K562 (cell line): ENCODE data around the gene SIK3. TPM values are rescaled to one million over a fixed set of nuclear protein-coding genes. Genes with fewer than 3 reads are reported as not detected.

Source experiments
- ATAC-seq: fragments of 200-7000 bp; cut with Tn5 transposase; 3 replicates; pipeline ENCODE4 v1.9.1; 2020; ENCODE audit warnings: moderate library complexity
- BruUV-seq: library from RNA; stranded (reverse); fragments of 400-500 nt; replicated peaks from 2 replicates; lab custom pipeline; 2021; lab: Mats Ljungman, UMichigan
- CTCF ChIA-PET: fragments of 300-600 bp; formaldehyde crosslinking; extraction: SDS; loops from one replicate; lab custom pipeline; 2021; ENCODE audit warnings: low intra/inter-chr PET ratio; lab: Yijun Ruan, JAX
- POLR2A ChIA-PET: fragments of 300-600, 350-650 bp; sonication (Branson Sonifier 250); formaldehyde crosslinking; extraction: SDS; loops from one replicate; lab custom pipeline; 2021; ENCODE audit warnings: antibody characterized with exemption, inconsistent platforms; lab: Yijun Ruan, JAX
- DNase-seq, 4 experiments: peaks; one replicate each; pipeline versions ENCODE4 v3.0.0 to v3.0.0-alpha.2; 2011 to 2018; ENCODE audit warnings: low spot score in 3 of 4, mixed read lengths in 3 of 4; ENCODE audit errors: extremely low read depth in 1 of 4
- FAIRE-seq: peaks from 2 replicates; lab custom pipeline; 2011; peaks lifted over from hg19 to GRCh38; lab: Jason Lieb, UNC
- H2AFZ ChIP-seq: 2 replicates; pipeline ENCODE4 v1.6.0; 2011; ENCODE audit warnings: low read depth, low read length, control low read depth, inconsistent platforms
- H3K27ac ChIP-seq: fragments of 200-600 bp; 3 replicates; pipeline ENCODE4 v1.8.0; 2011; ENCODE audit warnings: low read depth, mild to moderate bottlenecking, control low read depth, inconsistent platforms, low read length, moderate library complexity, mixed read lengths; ENCODE audit errors: extremely low read depth
- H3K27me3 ChIP-seq, 2 experiments: fragments of 300-600 bp in 1 of 2; 2 replicates in 1 of 2; 3 replicates in 1 of 2; pipeline versions ENCODE4 v1.6.0 to v1.8.0; 2011; ENCODE audit warnings: inconsistent platforms in 2 of 2, low read length in 2 of 2, mild to moderate bottlenecking in 1 of 2, mixed read lengths in 1 of 2, moderate library complexity in 1 of 2; ENCODE audit not compliant: control insufficient read depth in 2 of 2, insufficient read depth in 2 of 2
- H3K36me3 ChIP-seq: fragments of 300-600 bp; 3 replicates; pipeline ENCODE4 v1.8.0; 2011; ENCODE audit warnings: mild to moderate bottlenecking, low read length, inconsistent platforms; ENCODE audit not compliant: control insufficient read depth, insufficient read depth
- H3K4me1 ChIP-seq, 2 experiments: fragments of 200-600 bp in 1 of 2; replicated peaks in 1 of 2; 2 replicates in 1 of 2; 3 replicates in 1 of 2; pipeline versions ENCODE4 v1.5.1 to v1.8.0; 2011; ENCODE audit warnings: inconsistent platforms in 2 of 2, low read length in 2 of 2, mild to moderate bottlenecking in 1 of 2, mixed read lengths in 1 of 2, moderate library complexity in 1 of 2; ENCODE audit not compliant: control insufficient read depth in 2 of 2, insufficient read depth in 2 of 2
- H3K4me2 ChIP-seq: 2 replicates; pipeline ENCODE4 v1.6.1; 2011; ENCODE audit warnings: low read length, control low read depth, inconsistent platforms, mixed read lengths; ENCODE audit not compliant: insufficient read depth
- H3K4me3 ChIP-seq: fragments of 200-600 bp; sonication (generic), shearing (Covaris generic); 2 replicates; pipeline ENCODE4 v1.5.1; 2016; ENCODE audit warnings: control low read depth, inconsistent platforms
- H3K79me2 ChIP-seq: fragments of 200-600 bp; 3 replicates; pipeline ENCODE4 v1.8.0; 2011; ENCODE audit warnings: low read length, inconsistent platforms; ENCODE audit not compliant: control insufficient read depth, insufficient read depth
- H3K9ac ChIP-seq, 2 experiments: 2 replicates each; pipeline versions ENCODE4 v1.6.0 to v1.6.1; 2011; ENCODE audit warnings: low read depth in 2 of 2, low read length in 2 of 2, control low read depth in 1 of 2, inconsistent platforms in 1 of 2, mild to moderate bottlenecking in 1 of 2, mixed read lengths in 1 of 2; ENCODE audit not compliant: insufficient read depth in 1 of 2
- H3K9me1 ChIP-seq: one replicate; pipeline ENCODE4 v1.6.0; 2011; ENCODE audit warnings: inconsistent platforms, mild to moderate bottlenecking, low read length, moderate library complexity; ENCODE audit not compliant: control insufficient read depth, insufficient read depth
- H3K9me3 ChIP-seq: replicated peaks from 2 replicates; pipeline ENCODE4 v1.5.1; 2011; ENCODE audit warnings: low read depth, low read length, inconsistent platforms; ENCODE audit not compliant: control insufficient read depth, insufficient read depth
- H4K20me1 ChIP-seq: replicated peaks from 2 replicates; pipeline ENCODE4 v1.6.1; 2011; ENCODE audit warnings: low read length, inconsistent platforms, mixed read lengths; ENCODE audit not compliant: control insufficient read depth, insufficient read depth
- CBFB ChIP-seq: sonication (generic); formaldehyde crosslinking; IDR thresholded peaks from 2 replicates; pipeline ENCODE4 v1.4.0; 2020; ENCODE audit warnings: mild to moderate bottlenecking, missing genetic modification reagents
- MEF2A ChIP-seq: IDR thresholded peaks from 2 replicates; pipeline ENCODE4 v1.6.1; 2011; ENCODE audit warnings: low read depth, mild to moderate bottlenecking, low read length, moderate library complexity; ENCODE audit not compliant: control insufficient read depth
- MEIS2 ChIP-seq: fragments of 450-650 bp; IDR thresholded peaks from 2 replicates; pipeline ENCODE4 v1.6.1; 2014; ENCODE audit warnings: mild to moderate bottlenecking; ENCODE audit not compliant: partially characterized antibody
- PHF8 ChIP-seq: fragments of 200-600 bp; sonication (generic); IDR thresholded peaks from 2 replicates; pipeline ENCODE4 v1.6.1; 2012; ENCODE audit warnings: mixed run types, mild to moderate bottlenecking, inconsistent platforms, low read length, moderate library complexity, borderline replicate concordance
- WGBS: fragments of 100-300 bp; shearing (Covaris generic); methylation state at CpG from one replicate; pipeline ENCODE4 v1.1.6; 2016; ENCODE audit warnings: low coverage, mixed read lengths; ENCODE audit not compliant: insufficient coverage; ENCODE audit errors: missing lambda C conversion rate; 5-methylcytosine and 5-hydroxymethylcytosine counted together
- in situ Hi-C: fragments of 300-500 bp; cut with MboI; formaldehyde crosslinking; loops from 4 replicates; pipeline ENCODE4 v1.15.0; 2018; ENCODE audit warnings: inconsistent platforms, mixed read lengths
- intact Hi-C: fragments of 100-400 bp; cut with micrococcal nuclease; formaldehyde crosslinking; loops from 2 replicates; pipeline ENCODE4 v1.14.2; 2022
- polyA plus RNA-seq, 8 experiments: library from polyadenylated mRNA; depleted of rRNA in 4 of 8; stranded (reverse) in 5 of 8; unstranded in 3 of 8; fragments of >200 nt; fragmentation: Nextera tagmentation in 2 of 8; fragmentation: Illumina TruSeq in 1 of 8; extraction: Ambion mirVana in 2 of 8; extraction: Trizol in 1 of 8; gene quantifications; 2 replicates each; pipeline versions ENCODE4 v1.2.1 to v1.2.3, GENCODE V29; 2011 to 2014; ENCODE audit warnings: inconsistent platforms in 1 of 8, missing spikeins in 1 of 8
- total RNA-seq, 7 experiments: library from RNA; depleted of rRNA in 6 of 7; stranded (reverse); fragments of >200 nt in 6 of 7; fragmentation: Illumina TruSeq in 2 of 7; extraction: Trizol in 2 of 7; gene quantifications; 2 replicates each; pipeline versions ENCODE4 v1.2.1 to v1.2.3, GENCODE V29; 2011 to 2021; ENCODE audit warnings: low replicate concordance in 1 of 7
- TF ChIP-seq, protein P1 (sequence below): fragments of 450-650 bp; IDR thresholded peaks from 2 replicates; pipeline ENCODE4 v1.6.1; 2016; ENCODE audit warnings: antibody characterized with exemption

Gene SIK3
- total and polyA plus RNA-seq, 9 of the 15 experiments (the other 6 are each of a cell fraction or from before 2014, with no cell fraction given): 1.6 to 21.6 (median 8.0) TPM

DNA sequence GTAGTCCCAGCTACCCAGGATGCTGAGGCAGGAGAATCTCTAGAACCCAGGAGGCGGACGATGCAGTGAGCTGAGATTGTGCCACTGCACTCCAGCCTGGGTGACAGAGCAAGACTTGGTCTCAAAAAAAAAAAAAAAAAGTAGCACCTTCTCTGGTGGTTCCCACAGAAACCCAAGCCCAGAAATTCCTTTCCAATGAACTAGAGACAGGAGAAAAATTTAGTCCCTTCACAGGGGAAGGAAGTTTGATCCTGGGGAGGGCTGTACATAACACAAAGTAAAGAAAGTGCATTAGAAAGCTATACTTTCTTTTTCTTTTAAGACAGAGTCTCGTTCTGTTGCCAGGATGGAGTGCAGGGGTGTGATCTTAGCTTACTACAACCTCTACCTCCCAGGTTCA lies 235.3 kb downstream of the SIK3 start:
- no peak for DNase-seq
- Histone ChIP-seq H3K4me2 (no peak overlapping the region), H2AFZ (no peak overlapping the region), H3K9me1 (no peaks in the 10 kb centered on the region), H3K4me3 (no peak overlapping the region), H3K4me1 (peaks cover 5 to 12% of the 10 kb centered on the region in 2 experiments; a peak in 4 of 5 replicates), H3K27me3 (no peaks in the 10 kb centered on the region), H3K79me2 (no peaks in the 10 kb centered on the region), H3K9me3 (no peaks in the 10 kb centered on the region), H3K9ac (no peak overlapping the region), H4K20me1 (no peaks in the 10 kb centered on the region), H3K36me3 (peaks cover 74% of the 10 kb centered on the region), H3K27ac (no peak overlapping the region)
- in situ Hi-C loops (no loop called here), intact Hi-C loops (no loop called here)
- CTCF ChIA-PET: no interaction called here
- FAIRE-seq: no peak
- WGBS: 92% methylated on average over 3 of the region's 3 CpGs
- no peak for TF ChIP-seq PHF8
- no peak for TF ChIP-seq CBFB (CRISPR knock-in tag)
- TF ChIP-seq, protein P1, sequence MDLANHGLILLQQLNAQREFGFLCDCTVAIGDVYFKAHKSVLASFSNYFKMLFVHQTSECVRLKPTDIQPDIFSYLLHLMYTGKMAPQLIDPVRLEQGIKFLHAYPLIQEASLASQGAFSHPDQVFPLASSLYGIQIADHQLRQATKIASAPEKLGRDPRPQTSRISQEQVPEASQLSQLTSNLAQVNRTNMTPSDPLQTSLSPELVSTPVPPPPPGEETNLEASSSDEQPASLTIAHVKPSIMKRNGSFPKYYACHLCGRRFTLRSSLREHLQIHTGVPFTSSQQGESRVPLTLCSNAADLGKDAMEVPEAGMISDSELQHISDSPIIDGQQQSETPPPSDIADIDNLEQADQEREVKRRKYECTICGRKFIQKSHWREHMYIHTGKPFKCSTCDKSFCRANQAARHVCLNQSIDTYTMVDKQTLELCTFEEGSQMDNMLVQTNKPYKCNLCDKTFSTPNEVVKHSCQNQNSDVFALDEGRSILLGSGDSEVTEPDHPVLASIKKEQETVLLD: no peak
- TF ChIP-seq MEF2A: no peak
- no peak for TF ChIP-seq MEIS2
- POLR2A ChIA-PET: interaction anchor here (0.6 to 0.7 kb wide), 2 partner anchors 13 to 233 kb away, joined by 3 read pairs; no protein-coding TSS in a partner anchor
- no TSS peak for BruUV-seq
- no peak for ATAC-seq
